Parathyroid adenoma (tissue), 2 donors: Measurements from ENCODE around the gene ARIH1.
A peak's percentile ranks its signal among the peaks of the same experiment; 100 is the strongest.
"Not testable (repeated sequence)": the region's sequence is repeated elsewhere in the genome, so short reads cannot be mapped to it uniquely, and the experiment has no call there.

Experiments
- H2AFZ ChIP-seq: fragments of 300-600 bp; sonication (generic); one replicate; pipeline ENCODE4 v1.7.0; 2017; ENCODE audit warnings: antibody characterized with exemption, mild to moderate bottlenecking
- H3K27ac ChIP-seq: fragments of 300-600 bp; sonication (generic); one replicate; pipeline ENCODE4 v1.7.0; 2017
- H3K27me3 ChIP-seq: fragments of 300-600 bp; sonication (generic); one replicate; pipeline ENCODE4 v1.7.0; 2017; ENCODE audit warnings: low read length; ENCODE audit not compliant: control insufficient read depth, insufficient read depth
- H3K36me3 ChIP-seq: fragments of 300-600 bp; sonication (generic); one replicate; pipeline ENCODE4 v1.7.0; 2017; ENCODE audit warnings: low read length; ENCODE audit not compliant: control insufficient read depth, insufficient read depth
- H3K4me1 ChIP-seq: fragments of 300-600 bp; sonication (generic); one replicate; pipeline ENCODE4 v1.7.0; 2017; ENCODE audit warnings: control low read depth
- H3K4me2 ChIP-seq: fragments of 300-600 bp; sonication (generic); one replicate; pipeline ENCODE4 v1.7.0; 2017; ENCODE audit warnings: low read length
- H3K4me3 ChIP-seq: fragments of 300-600 bp; sonication (generic); one replicate; pipeline ENCODE4 v1.7.0; 2017; ENCODE audit warnings: low read depth, low read length
- H3K79me2 ChIP-seq: fragments of 300-600 bp; sonication (generic); one replicate; pipeline ENCODE4 v1.7.0; 2017; ENCODE audit warnings: control low read depth
- H3K9ac ChIP-seq: fragments of 300-600 bp; sonication (generic); one replicate; pipeline ENCODE4 v1.7.0; 2017; ENCODE audit warnings: mild to moderate bottlenecking
- H3K9me3 ChIP-seq: fragments of 300-600 bp; sonication (generic); one replicate; pipeline ENCODE4 v1.7.0; 2017; ENCODE audit warnings: low read length; ENCODE audit not compliant: control insufficient read depth
- donor health status: primary hyperparathyroidism.

The ARIH1 gene

DNA sequence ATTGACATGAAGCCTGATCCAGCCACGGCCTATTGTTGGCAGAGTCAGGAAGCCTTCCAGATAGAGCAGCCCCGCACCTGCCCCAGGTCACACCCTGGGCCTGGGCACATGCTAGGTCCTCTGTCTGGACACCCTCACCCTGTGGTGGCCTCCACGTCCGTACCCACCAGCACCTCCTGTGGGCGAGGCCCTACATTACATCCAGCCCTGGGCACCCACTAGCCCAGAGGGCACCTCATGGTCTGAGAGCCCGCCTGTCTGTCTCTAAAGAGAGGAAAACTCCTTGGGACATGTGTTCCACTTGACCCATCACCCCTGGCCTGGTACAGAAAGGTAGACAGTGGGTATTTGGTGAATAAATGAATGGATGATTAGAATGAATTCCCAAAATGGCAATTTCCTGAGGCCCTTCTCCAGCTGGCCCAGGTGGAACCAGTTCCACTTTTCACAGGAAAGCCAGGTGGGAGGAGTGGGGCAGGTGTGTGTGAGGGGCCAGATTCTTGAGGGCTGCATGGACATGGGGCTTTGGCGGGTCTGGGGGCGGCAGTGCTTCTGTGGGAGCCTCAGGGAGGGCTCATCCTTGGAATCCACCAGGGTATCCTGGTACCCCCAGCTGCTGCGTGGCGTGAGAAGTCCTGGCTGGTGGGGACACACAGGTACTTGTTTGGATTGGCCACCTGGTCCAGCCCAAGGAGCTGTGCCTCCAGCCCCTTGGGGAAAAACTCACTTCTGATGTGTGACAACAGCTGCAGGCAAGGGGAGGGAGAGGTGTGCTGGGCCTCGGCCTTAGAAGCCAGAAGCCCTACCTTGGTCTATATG lies 154.3 kb downstream of the ARIH1 start:
- H3K79me2 ChIP-seq, H3K36me3 ChIP-seq, H3K27ac ChIP-seq, H3K4me1 ChIP-seq, H3K9ac ChIP-seq, H2AFZ ChIP-seq, H3K4me3 ChIP-seq, H3K4me2 ChIP-seq, H3K27me3 ChIP-seq, H3K9me3 ChIP-seq: not testable (repeated sequence)

DNA sequence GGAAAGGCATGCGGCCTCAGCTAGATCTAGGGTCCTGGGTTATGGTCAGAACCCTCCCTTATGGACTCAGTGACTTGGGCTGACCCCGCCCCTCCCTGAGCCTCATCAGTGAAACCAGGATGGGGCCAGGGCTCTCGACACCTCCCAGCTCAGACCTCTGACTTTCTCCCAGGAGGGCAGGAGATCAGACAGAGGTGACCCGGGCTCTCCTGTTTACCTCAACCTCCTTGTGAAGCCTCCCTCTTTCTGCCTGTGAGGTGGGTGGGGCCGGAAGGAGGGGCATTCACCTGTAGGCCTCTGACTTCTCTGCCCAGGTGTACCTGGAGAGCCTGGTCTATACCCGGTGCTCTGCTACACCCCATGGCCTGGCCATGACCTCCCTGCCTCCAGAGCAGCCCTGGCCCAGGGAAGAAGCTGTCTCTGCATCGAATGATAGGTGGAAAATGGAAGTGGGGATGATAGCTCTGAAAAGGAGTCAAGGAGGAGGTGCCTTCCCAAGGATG lies 155.0 kb downstream of the ARIH1 start:
- not testable (repeated sequence) for H2AFZ ChIP-seq, H3K27me3 ChIP-seq, H3K9me3 ChIP-seq, H3K27ac ChIP-seq, H3K79me2 ChIP-seq, H3K4me1 ChIP-seq, H3K4me3 ChIP-seq, H3K9ac ChIP-seq, H3K4me2 ChIP-seq, H3K36me3 ChIP-seq

DNA sequence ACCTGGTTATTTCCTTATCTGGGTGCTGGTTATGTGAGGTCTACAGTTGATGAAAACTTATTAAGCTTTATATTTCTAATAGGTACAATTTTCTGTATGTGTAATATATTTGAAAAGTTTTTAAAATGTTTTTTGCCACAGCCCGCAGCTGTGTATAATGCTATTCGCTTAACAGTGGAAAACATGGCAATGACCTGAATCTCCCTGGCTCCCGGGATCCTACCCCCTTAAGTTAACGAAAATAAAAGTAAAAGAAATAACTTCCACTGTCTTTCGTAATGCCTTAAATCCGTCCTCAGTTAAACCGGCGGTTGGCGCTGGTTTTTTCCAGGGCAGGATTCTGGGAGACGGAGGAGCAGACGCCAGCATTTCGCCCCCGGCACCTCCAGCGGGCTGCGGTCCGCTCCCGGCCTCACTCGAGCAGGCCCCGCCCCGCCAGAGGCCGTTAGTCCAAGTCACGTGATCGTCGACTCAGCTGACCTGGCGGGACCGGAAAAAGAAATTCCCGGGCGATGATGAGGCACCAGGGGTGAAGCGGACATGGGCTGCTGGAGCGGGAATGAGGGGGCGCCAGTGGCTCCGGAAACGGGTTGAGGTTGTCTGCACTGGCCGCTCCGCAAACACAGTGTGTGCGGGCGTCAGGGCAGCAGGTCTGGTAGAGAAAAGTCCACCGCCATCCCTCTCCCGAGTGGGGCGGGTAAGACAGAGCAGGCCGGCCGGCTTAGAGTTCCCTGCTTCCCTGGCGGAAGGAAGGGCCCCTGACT lies 162.6 kb downstream of the ARIH1 start:
- not testable (repeated sequence) for H3K27ac ChIP-seq

DNA sequence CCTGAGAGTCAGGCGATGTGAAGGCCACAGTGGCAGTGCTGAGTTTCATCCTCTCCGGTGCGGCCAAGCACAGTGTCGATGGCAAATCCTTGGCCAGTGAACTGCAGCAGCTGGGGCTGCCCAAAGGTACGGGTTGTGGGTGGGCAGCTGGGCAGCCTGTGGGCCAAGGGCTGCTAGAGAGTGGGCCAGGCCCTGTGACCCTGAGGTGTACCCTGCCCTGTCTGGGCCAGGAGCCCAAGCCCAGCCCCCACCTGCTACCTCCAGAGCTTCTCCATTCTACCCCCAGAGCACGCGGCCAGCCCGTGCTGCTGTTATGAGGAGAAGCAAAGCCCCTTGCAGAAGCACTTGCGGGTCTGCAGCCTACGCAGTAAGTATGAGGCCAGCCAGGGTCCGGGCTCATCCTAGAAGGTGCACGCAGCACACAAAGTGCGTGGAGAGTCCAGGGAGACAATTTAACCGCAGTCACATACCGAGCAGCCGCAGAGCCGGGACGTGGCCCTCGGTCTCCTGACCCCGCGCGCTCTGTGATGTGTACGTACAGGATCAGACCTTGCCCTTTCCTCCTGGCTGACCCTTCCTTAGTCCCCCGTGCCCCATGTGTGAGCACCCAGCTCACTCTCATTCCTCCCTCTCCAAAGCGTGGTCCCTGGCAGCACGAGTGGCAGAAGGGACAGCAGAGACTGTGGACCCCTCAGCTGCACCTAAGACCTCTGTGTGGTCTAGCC lies 165.8 kb downstream of the ARIH1 start:
- H2AFZ ChIP-seq, H3K27me3 ChIP-seq, H3K36me3 ChIP-seq: not testable (repeated sequence)

More for the DNA sequence above, 162.6 kb downstream of the ARIH1 start:
- not testable (repeated sequence) for H3K4me1 ChIP-seq, H3K79me2 ChIP-seq, H3K9me3 ChIP-seq, H3K9ac ChIP-seq, H3K4me2 ChIP-seq, H3K36me3 ChIP-seq, H3K27me3 ChIP-seq
- peak overlapping the region; percentile 40 for H3K4me3 ChIP-seq
- H2AFZ ChIP-seq: peak overlapping the region; percentile 50

DNA sequence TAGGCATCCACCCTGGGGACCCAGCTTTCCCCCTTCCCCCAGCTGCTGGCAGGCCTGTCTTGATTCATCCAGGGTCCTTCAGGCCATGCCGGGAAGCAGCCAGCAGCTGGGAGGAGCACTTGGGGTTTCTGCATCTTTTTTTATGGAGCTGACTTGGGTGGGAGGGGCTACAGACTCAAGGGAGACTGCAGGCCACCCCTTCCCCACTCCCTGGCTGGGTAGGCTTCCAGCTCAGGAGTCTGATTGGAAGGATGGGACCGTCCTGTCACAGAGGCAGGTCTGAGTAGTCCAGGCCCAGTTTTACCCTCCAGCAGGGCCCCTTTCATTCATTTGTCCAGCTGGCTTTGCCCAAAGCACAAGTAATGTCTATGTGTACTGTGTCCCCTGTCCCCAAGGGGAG lies 168.1 kb downstream of the ARIH1 start:
- not testable (repeated sequence) for H3K27me3 ChIP-seq, H3K4me1 ChIP-seq, H3K4me3 ChIP-seq, H3K36me3 ChIP-seq, H3K9ac ChIP-seq, H3K9me3 ChIP-seq, H3K4me2 ChIP-seq, H3K79me2 ChIP-seq, H3K27ac ChIP-seq, H2AFZ ChIP-seq

More for the DNA sequence above, 165.8 kb downstream of the ARIH1 start:
- H3K4me2 ChIP-seq, H3K79me2 ChIP-seq, H3K9me3 ChIP-seq, H3K4me1 ChIP-seq, H3K27ac ChIP-seq, H3K9ac ChIP-seq, H3K4me3 ChIP-seq: not testable (repeated sequence)

DNA sequence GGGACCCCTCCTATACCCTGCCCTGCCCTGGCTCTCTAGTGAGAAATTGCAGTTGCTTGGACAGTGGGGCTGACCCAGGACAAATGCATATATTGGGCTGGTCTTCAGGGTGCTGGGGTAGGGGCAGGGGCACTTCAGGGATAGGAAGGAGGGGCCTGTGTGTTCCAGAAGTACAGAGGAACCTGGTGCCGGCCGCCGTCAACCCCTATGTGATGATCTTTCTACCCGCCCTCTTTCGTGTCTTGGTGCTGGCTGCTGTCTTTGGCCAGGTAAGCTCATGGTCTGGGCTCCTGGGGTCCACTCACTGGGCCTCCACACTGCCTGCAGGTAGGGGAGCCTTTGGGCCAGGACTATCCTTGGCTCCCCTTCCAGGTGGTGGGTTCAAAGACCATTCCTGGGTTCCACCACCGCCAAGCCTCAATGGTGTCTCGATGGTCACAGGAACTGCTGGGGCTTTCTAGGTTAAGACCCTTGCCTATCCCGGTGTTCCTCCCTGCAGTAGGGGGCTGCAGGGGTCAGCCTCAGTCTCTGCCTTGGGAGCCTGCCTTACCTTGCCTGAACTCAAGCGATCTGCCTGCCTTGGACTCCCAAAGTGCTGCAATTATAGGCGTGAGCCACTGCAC lies 174.6 kb downstream of the ARIH1 start:
- H3K27ac ChIP-seq, H3K4me3 ChIP-seq, H3K4me1 ChIP-seq, H3K27me3 ChIP-seq, H2AFZ ChIP-seq, H3K9ac ChIP-seq, H3K36me3 ChIP-seq, H3K79me2 ChIP-seq, H3K9me3 ChIP-seq, H3K4me2 ChIP-seq: not testable (repeated sequence)
